ENCODE data around the gene PFDN6. TPM values are rescaled to one million over a fixed set of nuclear protein-coding genes. Genes with fewer than 3 reads are reported as not detected.
A peak's percentile ranks its signal among the peaks of the same experiment; 100 is the strongest.

PFDN6 gene
- total RNA-seq, 1 experiment from 2014 or later: 85.8 TPM

- Histone ChIP-seq H2BK20ac (ENCODE audit: low read depth, low read length, poor library complexity, severe bottlenecking) (no peak overlapping the region), H3K9ac (ENCODE audit: extremely low read depth, insufficient read length, low read length) (no peak overlapping the region), H3K23me2 (ENCODE audit: insufficient read length, low read depth, low read length, poor library complexity, severe bottlenecking) (peaks cover 18% of the 10 kb centered on the region), H3T11ph (ENCODE audit: low read length) (no peak overlapping the region), H4K5ac (ENCODE audit: insufficient read length, low read depth, low read length) (no peak overlapping the region), H3K4me1 (ENCODE audit: insufficient read depth, low read length) (peaks cover 9% of the 10 kb centered on the region; the same call in 1 of the 2 replicates), H3K79me2 (ENCODE audit: insufficient read depth, low read length) (peaks cover 8% of the 10 kb centered on the region; the same call in 1 of the 2 replicates), H2AK5ac (ENCODE audit: insufficient read length, low read length) (no peak overlapping the region), H3K79me1 (ENCODE audit: insufficient read depth, low read depth, low read length, poor library complexity, severe bottlenecking) (peaks cover 7% of the 10 kb centered on the region), H2BK120ac (ENCODE audit: low read depth, low read length, poor library complexity, severe bottlenecking) (no peak overlapping the region), H2BK12ac (ENCODE audit: insufficient read length, low read depth, low read length) (no peak overlapping the region), H2BK5ac (ENCODE audit: insufficient read length, low read length) (no peak overlapping the region), H3K27ac (ENCODE audit: insufficient read length, low read depth, low read length) (no peak overlapping the region), H4K8ac (replicated peaks; ENCODE audit: insufficient read length, low read depth, low read length) (no peak overlapping the region), H2AFZ (ENCODE audit: low read length) (no peak overlapping the region), H3K23ac (ENCODE audit: insufficient read length, low read depth, low read length) (no peak overlapping the region), H2BK15ac (ENCODE audit: low read depth, low read length) (no peak overlapping the region), H3K4ac (ENCODE audit: low read depth, low read length) (no peak overlapping the region), H3K14ac (ENCODE audit: insufficient read depth, low read length) (no peak overlapping the region), H4K20me1 (ENCODE audit: control insufficient read depth, insufficient read depth, insufficient read length) (no peaks in the 10 kb centered on the region), H3K56ac (ENCODE audit: insufficient read length, low read depth, low read length) (no peak overlapping the region), H3K9me3 (ENCODE audit: control insufficient read depth, low read depth, low read length) (no peaks in the 10 kb centered on the region), H4K91ac (ENCODE audit: insufficient read length, low read depth, low read length) (no peak overlapping the region), H3K27me3 (ENCODE audit: insufficient read depth, low read length) (no peaks in the 10 kb centered on the region), H3K4me2 (ENCODE audit: insufficient read depth, insufficient read length, low read length) (peak overlapping the region; percentile 94), H3K18ac (ENCODE audit: insufficient read length, low read depth, low read length) (no peak overlapping the region)
- TF ChIP-seq, protein P1, sequence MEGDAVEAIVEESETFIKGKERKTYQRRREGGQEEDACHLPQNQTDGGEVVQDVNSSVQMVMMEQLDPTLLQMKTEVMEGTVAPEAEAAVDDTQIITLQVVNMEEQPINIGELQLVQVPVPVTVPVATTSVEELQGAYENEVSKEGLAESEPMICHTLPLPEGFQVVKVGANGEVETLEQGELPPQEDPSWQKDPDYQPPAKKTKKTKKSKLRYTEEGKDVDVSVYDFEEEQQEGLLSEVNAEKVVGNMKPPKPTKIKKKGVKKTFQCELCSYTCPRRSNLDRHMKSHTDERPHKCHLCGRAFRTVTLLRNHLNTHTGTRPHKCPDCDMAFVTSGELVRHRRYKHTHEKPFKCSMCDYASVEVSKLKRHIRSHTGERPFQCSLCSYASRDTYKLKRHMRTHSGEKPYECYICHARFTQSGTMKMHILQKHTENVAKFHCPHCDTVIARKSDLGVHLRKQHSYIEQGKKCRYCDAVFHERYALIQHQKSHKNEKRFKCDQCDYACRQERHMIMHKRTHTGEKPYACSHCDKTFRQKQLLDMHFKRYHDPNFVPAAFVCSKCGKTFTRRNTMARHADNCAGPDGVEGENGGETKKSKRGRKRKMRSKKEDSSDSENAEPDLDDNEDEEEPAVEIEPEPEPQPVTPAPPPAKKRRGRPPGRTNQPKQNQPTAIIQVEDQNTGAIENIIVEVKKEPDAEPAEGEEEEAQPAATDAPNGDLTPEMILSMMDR (conservative IDR thresholded peaks at IDR 0.05): no peak
- H3K9me3 Mint-ChIP-seq: peaks cover 0 to 3% of the 10 kb centered on the region in 2 experiments; a peak in 3 of 5 replicates
- peak overlapping the region; percentile 95 to 100 for H3K4me3 Mint-ChIP-seq
- peaks cover 28 to 43% (median 42%) of the 10 kb centered on the region in 3 experiments for H3K36me3 Mint-ChIP-seq (ENCODE audit: insufficient read depth in 1 of 3, low read depth in 3 of 3)
- peaks cover 56 to 61% of the 10 kb centered on the region in 2 experiments for H3K4me1 Mint-ChIP-seq
- WGBS (ENCODE audit: extremely low coverage, insufficient read length, low lambda C conversion rate): no CpG with 5 or more reads among the region's 32 CpGs
- peak overlapping the region; percentile 40 to 66 (median 53); a peak in 4 of 7 replicates for H3K27ac Mint-ChIP-seq
- DNase-seq: peak; percentile 62
- no peaks in the 10 kb centered on the region; the same call in 1 of the 2 replicates for H3K27me3 Mint-ChIP-seq (ENCODE audit: low read depth)
Measured at GRCh38 chr6:33320315-33321181, 31.1 kb downstream of the PFDN6 start.

All from H9 (cell line).